Spinal cord (tissue), 10 donors: ENCODE measurements around the gene MSI2. TPM values are rescaled to one million over a fixed set of nuclear protein-coding genes. Genes with fewer than 3 reads are reported as not detected.

Experiments
- DNase-seq, 6 donors: peaks; one replicate each; pipeline versions ENCODE4 v3.0.0 to v3.0.0-alpha.2; 2013 to 2015; ENCODE audit warnings: low spot score in 6 of 6, low read depth in 4 of 6
- H3K27ac ChIP-seq: one replicate; pipeline ENCODE4 v1.5.1; 2013; ENCODE audit warnings: low read depth, low read length, control low read depth
- H3K27me3 ChIP-seq: one replicate; pipeline ENCODE4 v1.6.1; 2013; ENCODE audit warnings: low read length; ENCODE audit not compliant: control insufficient read depth, insufficient read depth
- H3K36me3 ChIP-seq: one replicate; pipeline ENCODE4 v1.6.1; 2013; ENCODE audit warnings: low read length; ENCODE audit not compliant: control insufficient read depth, insufficient read depth
- H3K4me1 ChIP-seq: one replicate; pipeline ENCODE4 v1.6.1; 2013; ENCODE audit warnings: low read length; ENCODE audit not compliant: control insufficient read depth, insufficient read depth
- H3K4me3 ChIP-seq: one replicate; pipeline ENCODE4 v1.5.1; 2013; ENCODE audit warnings: low read depth, low read length, control low read depth
- H3K9me3 ChIP-seq: one replicate; pipeline ENCODE4 v1.6.1; 2013; ENCODE audit warnings: low read length; ENCODE audit not compliant: control insufficient read depth, insufficient read depth
- WGBS: methylation state at CpG from one replicate; pipeline ENCODE4 v1.1.5; 2013; ENCODE audit warnings: missing lambda C conversion rate; ENCODE audit not compliant: insufficient coverage; 5-methylcytosine and 5-hydroxymethylcytosine counted together
- polyA plus RNA-seq, 2 donors: library from polyadenylated mRNA; unstranded; fragments of 120-200 nt; gene quantifications; one replicate each; pipeline ENCODE4 v1.2.1, GENCODE V29; 2013; ENCODE audit not compliant: insufficient read length in 2 of 2
- total RNA-seq, 2 donors: library from RNA; depleted of rRNA in 1 of 2; stranded (reverse); fragments of 120-200 nt in 1 of 2; fragments of >200 nt in 1 of 2; gene quantifications; one replicate each; pipeline versions ENCODE4 v1.2.3 to v1.2.4, GENCODE V29; 2013 to 2014
- donor health status: healthy.

The MSI2 gene
- total and polyA plus RNA-seq, 4 donors, result 92.8 to 167 (median 109) TPM

- Histone ChIP-seq H3K4me1 (peaks cover 8% of the 10 kb centered on the region), H3K36me3 (no peaks in the 10 kb centered on the region), H3K27ac (no peak overlapping the region), H3K27me3 (no peaks in the 10 kb centered on the region), H3K9me3 (no peaks in the 10 kb centered on the region), H3K4me3 (no peak overlapping the region)
- DNase-seq, result no peak
- 97% methylated on average over 3 of the region's 4 CpGs for WGBS
Observed at GRCh38 chr17:57385975-57386374, 129.7 kb downstream of the MSI2 start.

- Histone ChIP-seq H3K4me1 (peaks cover 20% of the 10 kb centered on the region), H3K27ac (no peak overlapping the region), H3K27me3 (no peaks in the 10 kb centered on the region), H3K36me3 (peaks cover 3% of the 10 kb centered on the region), H3K4me3 (no peak overlapping the region), H3K9me3 (no peaks in the 10 kb centered on the region)
- DNase-seq, result no peak
- WGBS, result no CpG with 5 or more reads among the region's 1 CpG
Observed at GRCh38 chr17:57387575-57387974, 131.3 kb downstream of the MSI2 start.

GRCh38 chr17:57388131-57388725 is 131.9 kb downstream of the MSI2 start:
- Histone ChIP-seq H3K27me3 (no peaks in the 10 kb centered on the region), H3K4me1 (peaks cover 20% of the 10 kb centered on the region), H3K9me3 (peaks cover 2% of the 10 kb centered on the region), H3K4me3 (no peak overlapping the region), H3K27ac (no peak overlapping the region), H3K36me3 (peaks cover 3% of the 10 kb centered on the region)
- 94% methylated on average over 2 of the region's 5 CpGs for WGBS
- no peak for DNase-seq

- H3K4me1 ChIP-seq, result peaks cover 20% of the 10 kb centered on the region
- WGBS, result 100% methylated on average over 1 of the region's 2 CpGs
- no peaks in the 10 kb centered on the region for H3K27me3 ChIP-seq
- no peak overlapping the region for H3K27ac ChIP-seq
- DNase-seq, result no peak
- peaks cover 3% of the 10 kb centered on the region for H3K36me3 ChIP-seq
- peaks cover 5% of the 10 kb centered on the region for H3K9me3 ChIP-seq
- no peak overlapping the region for H3K4me3 ChIP-seq
Observed at GRCh38 chr17:57389473-57389872, 133.2 kb downstream of the MSI2 start.

- Histone ChIP-seq H3K4me1 (peaks cover 22% of the 10 kb centered on the region), H3K27ac (peak overlapping the region; percentile 31), H3K27me3 (no peaks in the 10 kb centered on the region), H3K4me3 (no peak overlapping the region), H3K9me3 (peaks cover 5% of the 10 kb centered on the region), H3K36me3 (peaks cover 3% of the 10 kb centered on the region)
- WGBS, result 60% methylated on average over 10 of the region's 11 CpGs
- peak in 1 of 6 donors; percentile 58 for DNase-seq
Observed at GRCh38 chr17:57391076-57391825, 134.9 kb downstream of the MSI2 start.

GRCh38 chr17:57391857-57392471 is 135.6 kb downstream of the MSI2 start:
- Histone ChIP-seq H3K9me3 (peaks cover 5% of the 10 kb centered on the region), H3K27ac (peak overlapping the region; percentile 31), H3K27me3 (no peaks in the 10 kb centered on the region), H3K4me1 (peaks cover 29% of the 10 kb centered on the region), H3K36me3 (peaks cover 3% of the 10 kb centered on the region), H3K4me3 (no peak overlapping the region)
- no peak for DNase-seq
- WGBS, result 79% methylated on average over 3 of the region's 11 CpGs

- no peaks in the 10 kb centered on the region for H3K27me3 ChIP-seq
- 100% methylated on average over 1 of the region's 6 CpGs for WGBS
- H3K9me3 ChIP-seq, result peaks cover 5% of the 10 kb centered on the region
- H3K4me1 ChIP-seq, result peaks cover 37% of the 10 kb centered on the region
- H3K4me3 ChIP-seq, result no peak overlapping the region
- H3K36me3 ChIP-seq, result peaks cover 3% of the 10 kb centered on the region
- no peak for DNase-seq
- H3K27ac ChIP-seq, result no peak overlapping the region
Observed at GRCh38 chr17:57393368-57393767, 137.0 kb downstream of the MSI2 start.

GRCh38 chr17:57394375-57394774 is 138.1 kb downstream of the MSI2 start:
- Histone ChIP-seq H3K4me3 (no peak overlapping the region), H3K27ac (no peak overlapping the region), H3K9me3 (peaks cover 5% of the 10 kb centered on the region), H3K36me3 (peaks cover 3% of the 10 kb centered on the region), H3K4me1 (peaks cover 38% of the 10 kb centered on the region), H3K27me3 (no peaks in the 10 kb centered on the region)
- no peak for DNase-seq
- WGBS, result 92% methylated on average over 2 of the region's 2 CpGs

- peaks cover 5% of the 10 kb centered on the region for H3K9me3 ChIP-seq
- peak overlapping the region; percentile 83 for H3K27ac ChIP-seq
- H3K4me3 ChIP-seq, result no peak overlapping the region
- no peaks in the 10 kb centered on the region for H3K27me3 ChIP-seq
- H3K36me3 ChIP-seq, result peaks cover 3% of the 10 kb centered on the region
- peaks cover 41% of the 10 kb centered on the region for H3K4me1 ChIP-seq
- no CpG with 5 or more reads among the region's 2 CpGs for WGBS
- DNase-seq, result no peak
Observed at GRCh38 chr17:57395721-57396321, 139.5 kb downstream of the MSI2 start.
